Activated CD4-positive, alpha-beta T cell treated with anti-CD3 and anti-CD28 coated beads, Interleukin-2, amount 50 U/mL, for 16 hours (primary cell): ENCODE data around the gene ALDH3B2.

Experiments
- DNase-seq: peaks from one replicate; pipeline ENCODE4 v3.0.0-alpha.2; 2020

Gene ALDH3B2

DNA sequence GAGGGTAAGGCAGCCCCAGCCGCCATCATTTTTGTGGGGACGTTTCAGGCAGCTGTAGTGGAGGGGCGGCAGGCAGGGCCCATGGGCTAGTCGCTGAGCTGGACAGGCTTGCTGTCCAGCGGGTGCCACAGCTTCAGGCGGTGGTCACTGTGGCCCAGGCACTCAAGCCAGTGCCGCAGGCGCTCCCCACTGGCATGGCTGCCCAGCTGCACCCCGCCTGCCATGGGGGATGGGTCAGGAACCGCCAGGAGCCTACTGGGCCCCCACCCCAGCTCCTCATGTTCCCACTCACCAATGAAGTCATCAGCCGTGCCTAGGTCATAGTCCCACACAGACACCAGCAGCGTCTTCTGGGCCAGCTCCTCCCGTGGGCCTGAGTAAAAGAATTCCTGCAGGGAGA lies 61.7 kb downstream of the ALDH3B2 start:
- no peak for DNase-seq
